HL-60 (cell line): ENCODE results near the gene NLK.
"Not testable (repeated sequence)": the region's sequence is repeated elsewhere in the genome, so short reads cannot be mapped to it uniquely, and the experiment has no call there.

Experiments used
- CTCF ChIP-seq: IDR thresholded peaks from one replicate; pipeline ENCODE4 v1.5.1; 2011; ENCODE audit warnings: low read length, control low read depth, inconsistent platforms; ENCODE audit not compliant: insufficient read depth
- GABPA ChIP-seq: IDR thresholded peaks from 2 replicates; pipeline ENCODE4 v1.6.1; 2012; ENCODE audit warnings: low read depth
- POLR2AphosphoS5 ChIP-seq: IDR thresholded peaks from 2 replicates; pipeline ENCODE4 v1.6.1; 2012; ENCODE audit warnings: low read depth
- REST ChIP-seq: IDR thresholded peaks from 2 replicates; pipeline ENCODE4 v1.6.1; 2012; ENCODE audit warnings: low read depth; ENCODE audit not compliant: insufficient replicate concordance

GRCh38 chr17:28233872-28234856 lies 191.7 kb downstream of the NLK start:
- TF ChIP-seq CTCF, POLR2AphosphoS5, REST, GABPA: not testable (repeated sequence)
